Tibial artery (tissue), 4 donors: Measurements from ENCODE around the gene LRCH1.

ENCODE experiments used
- DNase-seq, 2 donors: peaks; one replicate each; pipeline ENCODE4 v3.0.0-alpha.2; 2019
- H3K27ac ChIP-seq, 2 donors: fragments of 200-600 bp; sonication (generic) in 1 of 2; 1 replicate in 1 of 2; 2 replicates in 1 of 2; pipeline ENCODE4 v1.5.1; 2018 to 2019; ENCODE audit warnings: mild to moderate bottlenecking in 1 of 2
- H3K27me3 ChIP-seq, 2 donors: fragments of 200-600 bp; sonication (generic) in 1 of 2; one replicate each; pipeline versions ENCODE4 v1.5.1 to v1.6.0; 2016 to 2019
- H3K36me3 ChIP-seq, 3 donors: fragments of 200-600 bp; sonication (generic) in 2 of 3; one replicate each; pipeline ENCODE4 v1.5.1; 2016 to 2019; ENCODE audit warnings: mild to moderate bottlenecking in 2 of 3
- H3K4me1 ChIP-seq, 4 donors: fragments of 200-600 bp; sonication (generic) in 2 of 4; 1 replicate in 3 of 4; 2 replicates in 1 of 4; pipeline ENCODE4 v1.5.1; 2016 to 2019
- H3K4me3 ChIP-seq, 2 donors: fragments of 200-600 bp; sonication (generic) in 1 of 2; 1 replicate in 1 of 2; 2 replicates in 1 of 2; pipeline ENCODE4 v1.5.1; 2018 to 2019; ENCODE audit warnings: mild to moderate bottlenecking in 2 of 2
- H3K9me3 ChIP-seq, 3 donors: fragments of 200-600 bp; sonication (generic) in 1 of 3; one replicate each; pipeline ENCODE4 v1.5.1; 2016 to 2019
- intact Hi-C: fragments of 100-400 bp; cut with DNase I; formaldehyde crosslinking; loops from one replicate; pipeline ENCODE4 v1.15.0; 2023; ENCODE audit warnings: low total_unique reads
- TF ChIP-seq, protein P1 (sequence below), 2 experiments: fragments of 200-600 bp in 1 of 2; fragments of 450-650 bp in 1 of 2; IDR thresholded peaks; one replicate each; pipeline ENCODE4 v1.5.1; 2017 to 2019; ENCODE audit warnings: antibody characterized with exemption in 2 of 2, mild to moderate bottlenecking in 1 of 2, moderate library complexity in 1 of 2

Gene LRCH1

GRCh38 chr13:46571909-46572595 lies 19.1 kb downstream of the LRCH1 start:
- no peaks in the 10 kb centered on the region for H3K9me3 ChIP-seq
- peaks cover 0 to 71% (median 24%) of the 10 kb centered on the region in 4 donors for H3K4me1 ChIP-seq
- H3K36me3 ChIP-seq = no peaks in the 10 kb centered on the region
- DNase-seq = no peak
- no peaks in the 10 kb centered on the region for H3K27me3 ChIP-seq
- intact Hi-C loops = no loop called here
- TF ChIP-seq, protein P1, sequence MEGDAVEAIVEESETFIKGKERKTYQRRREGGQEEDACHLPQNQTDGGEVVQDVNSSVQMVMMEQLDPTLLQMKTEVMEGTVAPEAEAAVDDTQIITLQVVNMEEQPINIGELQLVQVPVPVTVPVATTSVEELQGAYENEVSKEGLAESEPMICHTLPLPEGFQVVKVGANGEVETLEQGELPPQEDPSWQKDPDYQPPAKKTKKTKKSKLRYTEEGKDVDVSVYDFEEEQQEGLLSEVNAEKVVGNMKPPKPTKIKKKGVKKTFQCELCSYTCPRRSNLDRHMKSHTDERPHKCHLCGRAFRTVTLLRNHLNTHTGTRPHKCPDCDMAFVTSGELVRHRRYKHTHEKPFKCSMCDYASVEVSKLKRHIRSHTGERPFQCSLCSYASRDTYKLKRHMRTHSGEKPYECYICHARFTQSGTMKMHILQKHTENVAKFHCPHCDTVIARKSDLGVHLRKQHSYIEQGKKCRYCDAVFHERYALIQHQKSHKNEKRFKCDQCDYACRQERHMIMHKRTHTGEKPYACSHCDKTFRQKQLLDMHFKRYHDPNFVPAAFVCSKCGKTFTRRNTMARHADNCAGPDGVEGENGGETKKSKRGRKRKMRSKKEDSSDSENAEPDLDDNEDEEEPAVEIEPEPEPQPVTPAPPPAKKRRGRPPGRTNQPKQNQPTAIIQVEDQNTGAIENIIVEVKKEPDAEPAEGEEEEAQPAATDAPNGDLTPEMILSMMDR (IDR thresholded peaks at IDR 0.05) = no peak
- H3K27ac ChIP-seq = peak overlapping the region; percentile 23 to 63
- H3K4me3 ChIP-seq = no peak overlapping the region

DNA sequence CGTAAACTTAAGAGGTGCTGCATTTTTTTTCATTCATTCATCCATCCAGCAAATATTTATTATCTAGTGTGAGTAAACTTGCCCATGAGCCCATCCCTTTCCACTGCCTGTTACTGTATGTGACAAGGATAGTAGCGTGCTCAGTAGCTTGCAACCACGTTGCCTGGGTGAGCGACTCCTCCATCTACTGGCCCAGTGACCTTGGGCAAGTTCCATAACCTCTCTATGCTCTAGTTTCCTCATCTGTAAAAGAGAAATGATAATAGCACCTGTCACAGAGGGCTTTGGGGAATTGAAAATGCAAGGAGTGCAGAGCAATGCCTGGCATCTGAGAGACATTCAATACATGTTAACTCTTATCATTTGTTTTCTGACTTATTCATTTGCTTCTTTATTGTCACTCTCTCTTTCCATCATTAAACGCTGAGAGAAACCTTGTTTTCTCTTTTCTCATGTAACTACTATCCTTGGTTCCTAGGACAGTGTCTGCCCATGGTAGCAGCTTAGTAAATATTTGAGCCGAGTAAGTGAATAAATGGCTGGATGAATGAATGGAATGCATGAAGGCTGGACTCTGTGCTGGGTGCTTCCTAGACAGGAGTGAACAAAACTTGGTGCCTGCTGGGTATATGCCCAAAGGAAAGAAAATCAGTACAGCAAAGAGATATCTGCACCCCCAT lies 19.9 kb downstream of the LRCH1 start:
- TF ChIP-seq, protein P1 (IDR thresholded peaks at IDR 0.05) = no peak
- Histone ChIP-seq H3K4me3 (no peak overlapping the region), H3K9me3 (no peaks in the 10 kb centered on the region), H3K27ac (no peak overlapping the region), H3K27me3 (no peaks in the 10 kb centered on the region), H3K4me1 (peaks cover 0 to 79% (median 31%) of the 10 kb centered on the region in 4 donors), H3K36me3 (no peaks in the 10 kb centered on the region)
- DNase-seq = no peak
- intact Hi-C loops = no loop called here

DNA sequence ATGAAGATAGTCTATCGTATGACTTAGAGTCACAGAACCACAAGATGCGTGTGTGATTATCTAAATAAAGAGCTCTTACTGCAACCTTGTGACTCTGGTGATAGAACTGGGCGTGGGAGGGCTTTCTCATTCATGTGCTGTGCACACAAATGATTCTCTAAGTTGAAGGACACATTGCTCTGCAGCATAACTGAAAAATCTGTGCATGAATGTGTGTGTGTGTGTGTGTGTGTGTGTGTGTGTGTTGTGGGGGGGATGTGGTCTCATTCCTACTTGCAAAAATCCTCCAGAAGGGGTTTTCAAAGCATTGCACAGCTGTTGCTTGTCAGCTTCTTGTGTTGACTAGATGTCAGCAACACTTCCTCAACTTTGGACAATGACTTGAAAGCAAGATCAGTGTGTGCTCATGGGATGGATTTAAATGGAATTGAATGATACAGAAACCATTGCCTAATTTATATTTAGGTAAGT lies 22.4 kb downstream of the LRCH1 start:
- Histone ChIP-seq H3K27ac (peak overlapping the region in 1 of 2 donors; percentile 51), H3K4me3 (no peak overlapping the region), H3K27me3 (no peaks in the 10 kb centered on the region), H3K36me3 (no peaks in the 10 kb centered on the region), H3K4me1 (peaks cover 0 to 86% (median 52%) of the 10 kb centered on the region in 4 donors), H3K9me3 (no peaks in the 10 kb centered on the region)
- DNase-seq = no peak
- TF ChIP-seq, protein P1 (IDR thresholded peaks at IDR 0.05) = no peak
- intact Hi-C loops = no loop called here

DNA sequence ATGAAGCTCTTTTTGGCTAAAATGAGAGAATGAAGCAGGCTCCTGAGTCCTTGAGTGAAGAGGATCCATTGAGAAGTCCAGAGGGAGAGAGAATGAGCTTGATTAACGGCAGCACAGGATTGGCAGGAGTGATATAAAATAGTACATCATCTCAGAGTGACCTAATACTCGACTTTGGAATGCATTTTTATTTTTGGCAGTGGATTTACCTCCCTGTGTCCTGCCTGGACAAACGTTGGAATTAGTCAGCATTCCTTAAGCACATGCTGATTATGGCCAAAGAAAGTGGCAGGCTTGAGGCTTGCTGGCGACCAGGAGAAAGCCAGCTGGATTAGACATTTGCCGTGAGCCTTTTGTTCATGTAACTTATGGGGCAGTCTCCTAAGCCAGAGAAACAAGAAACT lies 22.9 kb downstream of the LRCH1 start:
- H3K27me3 ChIP-seq = no peaks in the 10 kb centered on the region
- TF ChIP-seq, protein P1 (IDR thresholded peaks at IDR 0.05) = no peak
- peak overlapping the region in 1 of 2 donors; percentile 8 for H3K4me3 ChIP-seq
- H3K4me1 ChIP-seq = peaks cover 0 to 86% (median 54%) of the 10 kb centered on the region in 4 donors
- peak overlapping the region; percentile 41 to 51 for H3K27ac ChIP-seq
- H3K9me3 ChIP-seq = no peaks in the 10 kb centered on the region
- intact Hi-C loops = no loop called here
- H3K36me3 ChIP-seq = no peaks in the 10 kb centered on the region
- DNase-seq = no peak

GRCh38 chr13:46576762-46577161 lies 23.8 kb downstream of the LRCH1 start:
- TF ChIP-seq, protein P1 (IDR thresholded peaks at IDR 0.05) = no peak
- Histone ChIP-seq H3K4me3 (no peak overlapping the region), H3K9me3 (no peaks in the 10 kb centered on the region), H3K27ac (peak overlapping the region; percentile 41 to 51), H3K27me3 (no peaks in the 10 kb centered on the region), H3K4me1 (peaks cover 0 to 85% (median 53%) of the 10 kb centered on the region in 4 donors), H3K36me3 (no peaks in the 10 kb centered on the region)
- intact Hi-C loops = no loop called here
- no peak for DNase-seq
